HepG2 (cell line): ENCODE data around the gene TSPAN3. TPM values are rescaled to one million over a fixed set of nuclear protein-coding genes. Genes with fewer than 3 reads are reported as not detected.

ENCODE experiments used
- ARID3A ChIP-seq: IDR thresholded peaks from 2 replicates; pipeline ENCODE4 v1.6.1; 2012; ENCODE audit warnings: low read depth, low read length, improper control_type of control experiment
- ARID5B ChIP-seq: IDR thresholded peaks from 2 replicates; pipeline ENCODE4 v1.4.0; 2020; ENCODE audit warnings: mild to moderate bottlenecking, missing genetic modification reagents
- EP300 ChIP-seq, 3 experiments: sonication (generic) in 1 of 3; formaldehyde crosslinking in 1 of 3; IDR thresholded peaks; 2 replicates each; pipeline versions ENCODE4 v1.5.1 to v1.6.1; 2011 to 2020; ENCODE audit warnings: low read depth in 2 of 3, low read length in 2 of 3, borderline replicate concordance in 1 of 3, improper control_type of control experiment in 1 of 3, mild to moderate bottlenecking in 1 of 3, missing genetic modification reagents in 1 of 3, moderate library complexity in 1 of 3
- FOXA3 ChIP-seq: IDR thresholded peaks from 2 replicates; pipeline ENCODE4 v1.6.1; 2016; ENCODE audit warnings: missing genetic modification reagents, missing compliant biosample characterization
- GATAD2A ChIP-seq: IDR thresholded peaks from 2 replicates; pipeline ENCODE4 v1.6.1; 2016
- HHEX ChIP-seq: IDR thresholded peaks from 2 replicates; pipeline ENCODE4 v1.6.1; 2016; ENCODE audit warnings: control low read depth
- HNF4A ChIP-seq: sonication (generic); formaldehyde crosslinking; IDR thresholded peaks from 2 replicates; pipeline ENCODE4 v1.4.0; 2020; ENCODE audit warnings: missing genetic modification reagents
- HNF4G ChIP-seq, 2 experiments: sonication (generic) in 1 of 2; formaldehyde crosslinking in 1 of 2; IDR thresholded peaks; 2 replicates each; pipeline versions ENCODE4 v1.4.0 to v1.6.1; 2011 to 2020; ENCODE audit warnings: borderline replicate concordance in 2 of 2, low read depth in 2 of 2, mild to moderate bottlenecking in 2 of 2, low read length in 1 of 2, missing genetic modification reagents in 1 of 2, moderate library complexity in 1 of 2
- MAF1 ChIP-seq: sonication (generic); formaldehyde crosslinking; IDR thresholded peaks from 2 replicates; pipeline ENCODE4 v1.5.0; 2020; ENCODE audit warnings: missing genetic modification reagents, borderline replicate concordance
- NR2F1 ChIP-seq, 2 experiments: fragments of 450-650 bp in 1 of 2; formaldehyde crosslinking in 1 of 2; IDR thresholded peaks; 2 replicates each; pipeline versions ENCODE4 v1.5.0 to v1.6.1; 2016 to 2020; ENCODE audit warnings: mild to moderate bottlenecking in 1 of 2, missing compliant biosample characterization in 1 of 2, missing genetic modification reagents in 1 of 2, moderate library complexity in 1 of 2
- SAP130 ChIP-seq: IDR thresholded peaks from 2 replicates; pipeline ENCODE4 v1.6.1; 2016; ENCODE audit warnings: low read depth
- SMAD3 ChIP-seq: sonication (generic); formaldehyde crosslinking; IDR thresholded peaks from 2 replicates; pipeline ENCODE4 v1.4.0; 2020; ENCODE audit warnings: missing genetic modification reagents
- SOX6 ChIP-seq, 2 experiments: fragments of 450-650 bp in 1 of 2; sonication (generic) in 1 of 2; formaldehyde crosslinking in 1 of 2; IDR thresholded peaks; 2 replicates each; pipeline versions ENCODE4 v1.4.0 to v1.6.1; 2017 to 2020; ENCODE audit warnings: antibody characterized with exemption in 1 of 2, mild to moderate bottlenecking in 1 of 2, missing genetic modification reagents in 1 of 2
- TBX3 ChIP-seq: fragments of 450-650 bp; IDR thresholded peaks from 2 replicates; pipeline ENCODE4 v1.6.1; 2017; ENCODE audit warnings: antibody characterized with exemption, mild to moderate bottlenecking, inconsistent platforms, borderline replicate concordance
- U2AF2 ChIP-seq: fragments of 200-400 bp; formaldehyde crosslinking; IDR thresholded peaks from 2 replicates; pipeline ENCODE4 v1.6.1; 2017; ENCODE audit warnings: low read depth, mild to moderate bottlenecking, low read length
- ZBTB20 ChIP-seq: sonication (generic); formaldehyde crosslinking; IDR thresholded peaks from 2 replicates; pipeline ENCODE4 v1.8.1; 2023; ENCODE audit warnings: missing genetic modification reagents, low read depth, mild to moderate bottlenecking, borderline replicate concordance
- ZNF549 ChIP-seq: sonication (generic); formaldehyde crosslinking; IDR thresholded peaks from 2 replicates; pipeline ENCODE4 v1.5.0; 2020; ENCODE audit warnings: missing genetic modification reagents
- ZNF792 ChIP-seq: IDR thresholded peaks from 2 replicates; pipeline ENCODE4 v1.6.1; 2016
- polyA plus RNA-seq, 8 experiments: library from polyadenylated mRNA; depleted of rRNA in 3 of 8; stranded (reverse) in 7 of 8; unstranded in 1 of 8; fragments of >200 nt; fragmentation: Illumina TruSeq in 4 of 8; extraction: Trizol in 4 of 8; gene quantifications; 2 replicates each; pipeline versions ENCODE4 v1.2.1 to v1.2.3, GENCODE V29; 2011 to 2016; ENCODE audit warnings: low read depth in 4 of 8, missing spikeins in 1 of 8, mixed read lengths in 1 of 8; ENCODE audit not compliant: insufficient read depth in 1 of 8
- total RNA-seq, 5 experiments: library from RNA; depleted of rRNA; stranded (reverse); fragments of >200 nt; fragmentation: Illumina TruSeq; extraction: Trizol; gene quantifications; 2 replicates each; pipeline ENCODE4 v1.2.3, GENCODE V29; 2016; ENCODE audit warnings: low read depth in 1 of 5

TSPAN3 gene
- total and polyA plus RNA-seq, 2 of the 13 experiments (the other 11 are each of a cell fraction or from before 2014, with no cell fraction given) = 167 to 170 TPM

GRCh38 chr15:77066971-77067690 lies 3.8 kb downstream of the TSPAN3 start (continued):
- TF ChIP-seq ARID3A = 0 out of 2 replicates have a peak, but pooled peaks have one; percentile 45
- TF ChIP-seq U2AF2 = no peak
- no peak for TF ChIP-seq ZBTB20
- TF ChIP-seq HNF4A (CRISPR knock-in tag) = peak; percentile 67; the same call in 1 of the 2 replicates
- TF ChIP-seq ARID5B (CRISPR knock-in tag) = peak; percentile 36; the same call in 1 of the 2 replicates
- peak; percentile 29; the same call in 1 of the 2 replicates for TF ChIP-seq FOXA3 (CRISPR knock-in tag)
- TF ChIP-seq EP300 (IDR thresholded peaks at IDR 0.05; ENCODE audit: low read depth in 2 of 2, low read length in 2 of 2) = peak in 1 of 2 experiments; percentile 44; a peak in 2 of 4 replicates
- TF ChIP-seq EP300 (CRISPR knock-in tag; IDR thresholded peaks at IDR 0.05; ENCODE audit: borderline replicate concordance) = no peak
- no peak for TF ChIP-seq SOX6 (IDR thresholded peaks at IDR 0.05)
- peak; percentile 10; the same call in 1 of the 2 replicates for TF ChIP-seq SOX6 (CRISPR knock-in tag; IDR thresholded peaks at IDR 0.05)
- TF ChIP-seq SMAD3 (CRISPR knock-in tag) = no peak
- 0 out of 4 replicates have a peak, but pooled peaks of 1 of the 2 experiments have one; percentile 26 for TF ChIP-seq NR2F1 (CRISPR knock-in tag; IDR thresholded peaks at IDR 0.05)
- TF ChIP-seq SAP130 = peak; percentile 36; the same call in 1 of the 2 replicates
- no peak for TF ChIP-seq ZNF549 (CRISPR knock-in tag)
- TF ChIP-seq HNF4G (IDR thresholded peaks at IDR 0.05; ENCODE audit: borderline replicate concordance, low read depth, low read length) = 0 out of 2 replicates have a peak, but pooled peaks have one; percentile 39
- no peak for TF ChIP-seq HNF4G (CRISPR knock-in tag; IDR thresholded peaks at IDR 0.05; ENCODE audit: borderline replicate concordance, low read depth)
- TF ChIP-seq ZNF792 (CRISPR knock-in tag) = no peak
- peak; percentile 32; the same call in 1 of the 2 replicates for TF ChIP-seq TBX3
- TF ChIP-seq GATAD2A (CRISPR knock-in tag) = peak; percentile 35
- TF ChIP-seq HHEX (CRISPR knock-in tag) = 0 out of 2 replicates have a peak, but pooled peaks have one; percentile 12
- no peak for TF ChIP-seq MAF1 (CRISPR knock-in tag)
